ENCODE data around the gene HMGN3. TPM values are rescaled to one million over a fixed set of nuclear protein-coding genes. Genes with fewer than 3 reads are reported as not detected.

The HMGN3 gene
- total and polyA plus RNA-seq, 2 of the 13 experiments (the other 11 are each of a cell fraction or from before 2014, with no cell fraction given) = 67.9 to 145 TPM

DNA sequence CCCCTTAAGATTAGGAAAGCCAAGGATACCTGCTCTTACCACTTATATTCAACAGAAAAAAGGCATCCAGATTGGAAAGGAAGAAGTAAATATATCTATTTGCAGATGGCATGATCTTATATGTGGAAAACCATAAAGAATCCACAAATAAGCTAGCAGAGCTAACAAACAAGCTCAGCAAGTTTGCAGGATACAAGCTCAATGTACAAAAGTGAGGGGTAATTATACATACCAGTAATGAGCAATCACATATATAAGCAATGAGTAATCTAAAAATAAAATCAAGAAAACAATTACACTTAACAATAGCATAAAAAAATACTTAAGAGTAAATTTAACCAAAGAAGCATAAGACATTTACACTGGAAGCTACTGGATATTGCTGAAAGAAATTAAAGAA, 31.6 kb upstream of the HMGN3 start:
- no peak for FAIRE-seq

DNA sequence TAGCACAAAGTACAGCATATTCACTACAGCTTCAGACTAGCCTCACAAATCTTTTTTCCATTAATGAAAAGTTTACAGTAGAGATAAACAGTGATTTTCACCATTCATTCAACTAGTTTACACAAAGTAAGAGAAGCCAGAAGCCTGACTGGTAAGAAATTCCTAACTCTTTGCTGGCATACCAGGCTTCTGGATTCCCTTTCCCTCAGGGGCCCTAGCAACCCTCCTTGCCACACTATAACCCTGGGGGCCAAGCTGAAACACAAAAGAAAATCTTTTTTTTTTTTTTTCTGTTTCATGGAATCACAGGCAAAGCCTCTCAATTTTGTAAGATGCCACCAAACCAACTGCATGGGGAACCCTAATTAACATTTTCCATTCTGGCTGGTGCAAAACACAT, 28.9 kb upstream of the HMGN3 start:
- Histone ChIP-seq H3K79me2 (ENCODE audit: insufficient read depth, low read length) (no peaks in the 10 kb centered on the region), H3K27ac (ENCODE audit: extremely low read length, insufficient read depth, low read length) (no peak overlapping the region), H3K36me3 (replicated peaks in 1 of 2; ENCODE audit: control insufficient read depth in 1 of 2, insufficient read depth in 2 of 2, low read length in 2 of 2) (no peaks in the 10 kb centered on the region), H3K27me3 (ENCODE audit: control insufficient read depth in 1 of 2, insufficient read depth in 2 of 2, low read length in 2 of 2) (peaks cover 0 to 2% of the 10 kb centered on the region in 2 experiments; a peak in 1 of 5 replicates), H3K4me2 (ENCODE audit: low read depth, low read length) (no peak overlapping the region), H3K4me3 (replicated peaks in 1 of 3; ENCODE audit: insufficient read depth in 1 of 3, low read depth in 2 of 3, low read length in 3 of 3) (no peak overlapping the region), H4K20me1 (ENCODE audit: insufficient read depth, low read length) (no peaks in the 10 kb centered on the region), H2AFZ (ENCODE audit: low read length) (no peak overlapping the region), H3K9ac (ENCODE audit: insufficient read depth, low read depth, low read length) (no peak overlapping the region), H3K9me3 (ENCODE audit: low read length) (no peaks in the 10 kb centered on the region), H3K4me1 (ENCODE audit: insufficient read depth, low read length) (no peaks in the 10 kb centered on the region)
- ATAC-seq (no peak), FAIRE-seq (no peak), DNase-seq (ENCODE audit: low spot score) (no peak)
- ChIA-PET POLR2A (no interaction called here), CTCF (ENCODE audit: low intra/inter-chr PET ratio, low total read pairs) (no interaction called here)
- no TSS peak for BruUV-seq (replicated peaks)
- intact Hi-C loops (cut with micrococcal nuclease; ENCODE audit: unreplicated experiment) = no loop called here
- in situ Hi-C loops (cut with HindIII; ENCODE audit: extremely low pct_ligation_motif_present, low pct_unique_long_range_greater_than_20kb) = no loop called here
- TF ChIP-seq SMYD3 (CRISPR knock-in tag; IDR thresholded peaks at IDR 0.05) (no peak), NFE2 (CRISPR knock-in tag; IDR thresholded peaks at IDR 0.05) (no peak), IKZF1 (IDR thresholded peaks at IDR 0.05) (no peak), TRIM24 (CRISPR knock-in tag; IDR thresholded peaks at IDR 0.05) (no peak), SRSF1 (optimal IDR thresholded peaks at IDR 0.05; ENCODE audit: low read depth, low read length) (no peak)
- TF ChIP-seq, protein P1, sequence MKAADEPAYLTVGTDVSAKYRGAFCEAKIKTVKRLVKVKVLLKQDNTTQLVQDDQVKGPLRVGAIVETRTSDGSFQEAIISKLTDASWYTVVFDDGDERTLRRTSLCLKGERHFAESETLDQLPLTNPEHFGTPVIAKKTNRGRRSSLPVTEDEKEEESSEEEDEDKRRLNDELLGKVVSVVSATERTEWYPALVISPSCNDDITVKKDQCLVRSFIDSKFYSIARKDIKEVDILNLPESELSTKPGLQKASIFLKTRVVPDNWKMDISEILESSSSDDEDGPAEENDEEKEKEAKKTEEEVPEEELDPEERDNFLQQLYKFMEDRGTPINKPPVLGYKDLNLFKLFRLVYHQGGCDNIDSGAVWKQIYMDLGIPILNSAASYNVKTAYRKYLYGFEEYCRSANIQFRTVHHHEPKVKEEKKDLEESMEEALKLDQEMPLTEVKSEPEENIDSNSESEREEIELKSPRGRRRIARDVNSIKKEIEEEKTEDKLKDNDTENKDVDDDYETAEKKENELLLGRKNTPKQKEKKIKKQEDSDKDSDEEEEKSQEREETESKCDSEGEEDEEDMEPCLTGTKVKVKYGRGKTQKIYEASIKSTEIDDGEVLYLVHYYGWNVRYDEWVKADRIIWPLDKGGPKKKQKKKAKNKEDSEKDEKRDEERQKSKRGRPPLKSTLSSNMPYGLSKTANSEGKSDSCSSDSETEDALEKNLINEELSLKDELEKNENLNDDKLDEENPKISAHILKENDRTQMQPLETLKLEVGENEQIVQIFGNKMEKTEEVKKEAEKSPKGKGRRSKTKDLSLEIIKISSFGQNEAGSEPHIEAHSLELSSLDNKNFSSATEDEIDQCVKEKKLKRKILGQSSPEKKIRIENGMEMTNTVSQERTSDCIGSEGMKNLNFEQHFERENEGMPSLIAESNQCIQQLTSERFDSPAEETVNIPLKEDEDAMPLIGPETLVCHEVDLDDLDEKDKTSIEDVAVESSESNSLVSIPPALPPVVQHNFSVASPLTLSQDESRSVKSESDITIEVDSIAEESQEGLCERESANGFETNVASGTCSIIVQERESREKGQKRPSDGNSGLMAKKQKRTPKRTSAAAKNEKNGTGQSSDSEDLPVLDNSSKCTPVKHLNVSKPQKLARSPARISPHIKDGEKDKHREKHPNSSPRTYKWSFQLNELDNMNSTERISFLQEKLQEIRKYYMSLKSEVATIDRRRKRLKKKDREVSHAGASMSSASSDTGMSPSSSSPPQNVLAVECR (CRISPR knock-in tag; IDR thresholded peaks at IDR 0.05; ENCODE audit: borderline replicate concordance) = no peak
- TF ChIP-seq, protein P2, sequence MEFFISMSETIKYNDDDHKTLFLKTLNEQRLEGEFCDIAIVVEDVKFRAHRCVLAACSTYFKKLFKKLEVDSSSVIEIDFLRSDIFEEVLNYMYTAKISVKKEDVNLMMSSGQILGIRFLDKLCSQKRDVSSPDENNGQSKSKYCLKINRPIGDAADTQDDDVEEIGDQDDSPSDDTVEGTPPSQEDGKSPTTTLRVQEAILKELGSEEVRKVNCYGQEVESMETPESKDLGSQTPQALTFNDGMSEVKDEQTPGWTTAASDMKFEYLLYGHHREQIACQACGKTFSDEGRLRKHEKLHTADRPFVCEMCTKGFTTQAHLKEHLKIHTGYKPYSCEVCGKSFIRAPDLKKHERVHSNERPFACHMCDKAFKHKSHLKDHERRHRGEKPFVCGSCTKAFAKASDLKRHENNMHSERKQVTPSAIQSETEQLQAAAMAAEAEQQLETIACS (CRISPR knock-in tag; IDR thresholded peaks at IDR 0.05) = no peak

More for the DNA sequence above, 31.6 kb upstream of the HMGN3 start:
- H3K4me3 ChIP-seq (replicated peaks in 1 of 3; ENCODE audit: insufficient read depth in 1 of 3, low read depth in 2 of 3, low read length in 3 of 3) = no peak overlapping the region
- in situ Hi-C loops (cut with HindIII; ENCODE audit: extremely low pct_ligation_motif_present, low pct_unique_long_range_greater_than_20kb) = no loop called here
- CTCF ChIA-PET (ENCODE audit: low intra/inter-chr PET ratio, low total read pairs) = no interaction called here
- no peak for ATAC-seq
- no peak overlapping the region for H3K9ac ChIP-seq (ENCODE audit: insufficient read depth, low read depth, low read length)
- DNase-seq (ENCODE audit: low spot score) = no peak
- no peak overlapping the region for H3K27ac ChIP-seq (ENCODE audit: extremely low read length, insufficient read depth, low read length)
- POLR2A ChIA-PET = no interaction called here
- H3K4me2 ChIP-seq (ENCODE audit: low read depth, low read length) = no peak overlapping the region
- H3K9me3 ChIP-seq (ENCODE audit: low read length) = no peaks in the 10 kb centered on the region
- TF ChIP-seq, protein P3, sequence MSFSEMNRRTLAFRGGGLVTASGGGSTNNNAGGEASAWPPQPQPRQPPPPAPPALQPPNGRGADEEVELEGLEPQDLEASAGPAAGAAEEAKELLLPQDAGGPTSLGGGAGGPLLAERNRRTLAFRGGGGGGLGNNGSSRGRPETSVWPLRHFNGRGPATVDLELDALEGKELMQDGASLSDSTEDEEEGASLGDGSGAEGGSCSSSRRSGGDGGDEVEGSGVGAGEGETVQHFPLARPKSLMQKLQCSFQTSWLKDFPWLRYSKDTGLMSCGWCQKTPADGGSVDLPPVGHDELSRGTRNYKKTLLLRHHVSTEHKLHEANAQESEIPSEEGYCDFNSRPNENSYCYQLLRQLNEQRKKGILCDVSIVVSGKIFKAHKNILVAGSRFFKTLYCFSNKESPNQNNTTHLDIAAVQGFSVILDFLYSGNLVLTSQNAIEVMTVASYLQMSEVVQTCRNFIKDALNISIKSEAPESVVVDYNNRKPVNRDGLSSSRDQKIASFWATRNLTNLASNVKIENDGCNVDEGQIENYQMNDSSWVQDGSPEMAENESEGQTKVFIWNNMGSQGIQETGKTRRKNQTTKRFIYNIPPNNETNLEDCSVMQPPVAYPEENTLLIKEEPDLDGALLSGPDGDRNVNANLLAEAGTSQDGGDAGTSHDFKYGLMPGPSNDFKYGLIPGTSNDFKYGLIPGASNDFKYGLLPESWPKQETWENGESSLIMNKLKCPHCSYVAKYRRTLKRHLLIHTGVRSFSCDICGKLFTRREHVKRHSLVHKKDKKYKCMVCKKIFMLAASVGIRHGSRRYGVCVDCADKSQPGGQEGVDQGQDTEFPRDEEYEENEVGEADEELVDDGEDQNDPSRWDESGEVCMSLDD (CRISPR knock-in tag; IDR thresholded peaks at IDR 0.05; ENCODE audit: borderline replicate concordance) = no peak
- TF ChIP-seq MTF2 (CRISPR knock-in tag; IDR thresholded peaks at IDR 0.05; ENCODE audit: borderline replicate concordance) (no peak), THYN1 (CRISPR knock-in tag; IDR thresholded peaks at IDR 0.05; ENCODE audit: borderline replicate concordance, low read depth) (no peak)
- TF ChIP-seq, protein P4, sequence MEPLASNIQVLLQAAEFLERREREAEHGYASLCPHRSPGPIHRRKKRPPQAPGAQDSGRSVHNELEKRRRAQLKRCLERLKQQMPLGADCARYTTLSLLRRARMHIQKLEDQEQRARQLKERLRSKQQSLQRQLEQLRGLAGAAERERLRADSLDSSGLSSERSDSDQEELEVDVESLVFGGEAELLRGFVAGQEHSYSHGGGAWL (CRISPR knock-in tag; IDR thresholded peaks at IDR 0.05) = no peak
- no peak overlapping the region for H2AFZ ChIP-seq (ENCODE audit: low read length)
- H3K27me3 ChIP-seq (ENCODE audit: control insufficient read depth in 1 of 2, insufficient read depth in 2 of 2, low read length in 2 of 2) = peaks cover 0 to 2% of the 10 kb centered on the region in 2 experiments; a peak in 1 of 5 replicates
- no peaks in the 10 kb centered on the region for H3K4me1 ChIP-seq (ENCODE audit: insufficient read depth, low read length)
- H3K79me2 ChIP-seq (ENCODE audit: insufficient read depth, low read length) = no peaks in the 10 kb centered on the region
- BruUV-seq (replicated peaks) = no TSS peak
- H4K20me1 ChIP-seq (ENCODE audit: insufficient read depth, low read length) = no peaks in the 10 kb centered on the region
- H3K36me3 ChIP-seq (replicated peaks in 1 of 2; ENCODE audit: control insufficient read depth in 1 of 2, insufficient read depth in 2 of 2, low read length in 2 of 2) = no peaks in the 10 kb centered on the region
- intact Hi-C loops (cut with micrococcal nuclease; ENCODE audit: unreplicated experiment) = no loop called here

Measured in HepG2 (cell line).